K562 (cell line): ENCODE measurements around the gene PAX2. TPM values are rescaled to one million over a fixed set of nuclear protein-coding genes. Genes with fewer than 3 reads are reported as not detected.

Experiments
- ATAC-seq: fragments of 200-7000 bp; cut with Tn5 transposase; 3 replicates; pipeline ENCODE4 v1.9.1; 2020; ENCODE audit warnings: moderate library complexity
- BruUV-seq: library from RNA; stranded (reverse); fragments of 400-500 nt; replicated peaks from 2 replicates; lab custom pipeline; 2021; lab: Mats Ljungman, UMichigan
- CTCF ChIA-PET: fragments of 300-600 bp; formaldehyde crosslinking; extraction: SDS; loops from one replicate; lab custom pipeline; 2021; ENCODE audit warnings: low intra/inter-chr PET ratio; lab: Yijun Ruan, JAX
- POLR2A ChIA-PET: fragments of 300-600, 350-650 bp; sonication (Branson Sonifier 250); formaldehyde crosslinking; extraction: SDS; loops from one replicate; lab custom pipeline; 2021; ENCODE audit warnings: antibody characterized with exemption, inconsistent platforms; lab: Yijun Ruan, JAX
- DNase-seq, 4 experiments: peaks; one replicate each; pipeline versions ENCODE4 v3.0.0 to v3.0.0-alpha.2; 2011 to 2018; ENCODE audit warnings: low spot score in 3 of 4, mixed read lengths in 3 of 4; ENCODE audit errors: extremely low read depth in 1 of 4
- FAIRE-seq: peaks from 2 replicates; lab custom pipeline; 2011; peaks lifted over from hg19 to GRCh38; lab: Jason Lieb, UNC
- H2AFZ ChIP-seq: 2 replicates; pipeline ENCODE4 v1.6.0; 2011; ENCODE audit warnings: low read depth, low read length, control low read depth, inconsistent platforms
- H3K27ac ChIP-seq: fragments of 200-600 bp; 3 replicates; pipeline ENCODE4 v1.8.0; 2011; ENCODE audit warnings: low read depth, mild to moderate bottlenecking, control low read depth, inconsistent platforms, low read length, moderate library complexity, mixed read lengths; ENCODE audit errors: extremely low read depth
- H3K27me3 ChIP-seq, 2 experiments: fragments of 300-600 bp in 1 of 2; 2 replicates in 1 of 2; 3 replicates in 1 of 2; pipeline versions ENCODE4 v1.6.0 to v1.8.0; 2011; ENCODE audit warnings: inconsistent platforms in 2 of 2, low read length in 2 of 2, mild to moderate bottlenecking in 1 of 2, mixed read lengths in 1 of 2, moderate library complexity in 1 of 2; ENCODE audit not compliant: control insufficient read depth in 2 of 2, insufficient read depth in 2 of 2
- H3K36me3 ChIP-seq: fragments of 300-600 bp; 3 replicates; pipeline ENCODE4 v1.8.0; 2011; ENCODE audit warnings: mild to moderate bottlenecking, low read length, inconsistent platforms; ENCODE audit not compliant: control insufficient read depth, insufficient read depth
- H3K4me1 ChIP-seq, 2 experiments: fragments of 200-600 bp in 1 of 2; replicated peaks in 1 of 2; 2 replicates in 1 of 2; 3 replicates in 1 of 2; pipeline versions ENCODE4 v1.5.1 to v1.8.0; 2011; ENCODE audit warnings: inconsistent platforms in 2 of 2, low read length in 2 of 2, mild to moderate bottlenecking in 1 of 2, mixed read lengths in 1 of 2, moderate library complexity in 1 of 2; ENCODE audit not compliant: control insufficient read depth in 2 of 2, insufficient read depth in 2 of 2
- H3K4me2 ChIP-seq: 2 replicates; pipeline ENCODE4 v1.6.1; 2011; ENCODE audit warnings: low read length, control low read depth, inconsistent platforms, mixed read lengths; ENCODE audit not compliant: insufficient read depth
- H3K4me3 ChIP-seq: fragments of 200-600 bp; sonication (generic), shearing (Covaris generic); 2 replicates; pipeline ENCODE4 v1.5.1; 2016; ENCODE audit warnings: control low read depth, inconsistent platforms
- H3K79me2 ChIP-seq: fragments of 200-600 bp; 3 replicates; pipeline ENCODE4 v1.8.0; 2011; ENCODE audit warnings: low read length, inconsistent platforms; ENCODE audit not compliant: control insufficient read depth, insufficient read depth
- H3K9ac ChIP-seq, 2 experiments: 2 replicates each; pipeline versions ENCODE4 v1.6.0 to v1.6.1; 2011; ENCODE audit warnings: low read depth in 2 of 2, low read length in 2 of 2, control low read depth in 1 of 2, inconsistent platforms in 1 of 2, mild to moderate bottlenecking in 1 of 2, mixed read lengths in 1 of 2; ENCODE audit not compliant: insufficient read depth in 1 of 2
- H3K9me1 ChIP-seq: one replicate; pipeline ENCODE4 v1.6.0; 2011; ENCODE audit warnings: inconsistent platforms, mild to moderate bottlenecking, low read length, moderate library complexity; ENCODE audit not compliant: control insufficient read depth, insufficient read depth
- H3K9me3 ChIP-seq: replicated peaks from 2 replicates; pipeline ENCODE4 v1.5.1; 2011; ENCODE audit warnings: low read depth, low read length, inconsistent platforms; ENCODE audit not compliant: control insufficient read depth, insufficient read depth
- H4K20me1 ChIP-seq: replicated peaks from 2 replicates; pipeline ENCODE4 v1.6.1; 2011; ENCODE audit warnings: low read length, inconsistent platforms, mixed read lengths; ENCODE audit not compliant: control insufficient read depth, insufficient read depth
- AFF1 ChIP-seq, 2 experiments: fragments of 450-650 bp; IDR thresholded peaks; 2 replicates each; pipeline ENCODE4 v1.6.1; 2018; ENCODE audit warnings: mild to moderate bottlenecking in 2 of 2, low read depth in 1 of 2; ENCODE audit not compliant: partially characterized antibody in 2 of 2
- CC2D1A ChIP-seq: fragments of 450-650 bp; IDR thresholded peaks from 2 replicates; pipeline ENCODE4 v1.6.1; 2017; ENCODE audit warnings: mild to moderate bottlenecking
- GTF2F1 ChIP-seq: IDR thresholded peaks from 2 replicates; pipeline ENCODE4 v1.6.1; 2011; ENCODE audit warnings: low read depth, low read length, improper control_type of control experiment
- HMG20A ChIP-seq: fragments of 450-650 bp; formaldehyde crosslinking; conservative IDR thresholded peaks from 2 replicates; pipeline ENCODE4 v1.4.0; 2020; ENCODE audit warnings: mild to moderate bottlenecking, mixed read lengths
- HNRNPUL1 ChIP-seq: fragments of 200-400 bp; formaldehyde crosslinking; IDR thresholded peaks from 2 replicates; pipeline ENCODE4 v1.6.1; 2017; ENCODE audit warnings: low read length
- MEIS2 ChIP-seq: fragments of 450-650 bp; IDR thresholded peaks from 2 replicates; pipeline ENCODE4 v1.6.1; 2014; ENCODE audit warnings: mild to moderate bottlenecking; ENCODE audit not compliant: partially characterized antibody
- RFX7 ChIP-seq: fragments of 250-450 bp; sonication (Bioruptor Pico); IDR thresholded peaks from 2 replicates; pipeline ENCODE4 v1.5.1; 2021; ENCODE audit warnings: mild to moderate bottlenecking
- SMARCB1 ChIP-seq: IDR thresholded peaks from 2 replicates; pipeline ENCODE4 v1.6.1; 2011; ENCODE audit warnings: improper control_type of control experiment, low read depth; ENCODE audit not compliant: insufficient read length
- U2AF1 ChIP-seq: fragments of 200-400 bp; formaldehyde crosslinking; optimal IDR thresholded peaks from 2 replicates; pipeline ENCODE3; 2017; ENCODE audit warnings: mild to moderate bottlenecking, low read depth, low read length, moderate library complexity
- USF2 ChIP-seq: sonication (generic); formaldehyde crosslinking; IDR thresholded peaks from 2 replicates; pipeline ENCODE4 v1.5.0; 2020; ENCODE audit warnings: missing genetic modification reagents
- ZBTB26 ChIP-seq: fragments of 450-650 bp; formaldehyde crosslinking; IDR thresholded peaks from 2 replicates; pipeline ENCODE4 v1.4.0; 2022; ENCODE audit warnings: missing genetic modification characterization
- ZHX1 ChIP-seq: fragments of 150-350 bp; conservative IDR thresholded peaks from 2 replicates; pipeline ENCODE4 v1.6.1; 2014; ENCODE audit warnings: low read length
- ZNF146 ChIP-seq: IDR thresholded peaks from one replicate; pipeline ENCODE4 v1.6.1; 2018; ENCODE audit warnings: missing compliant biosample characterization; ENCODE audit not compliant: unreplicated experiment
- ZNF24 ChIP-seq: fragments of 450-650 bp; IDR thresholded peaks from 2 replicates; pipeline ENCODE4 v1.6.1; 2016
- WGBS: fragments of 100-300 bp; shearing (Covaris generic); methylation state at CpG from one replicate; pipeline ENCODE4 v1.1.6; 2016; ENCODE audit warnings: low coverage, mixed read lengths; ENCODE audit not compliant: insufficient coverage; ENCODE audit errors: missing lambda C conversion rate; 5-methylcytosine and 5-hydroxymethylcytosine counted together
- in situ Hi-C: fragments of 300-500 bp; cut with MboI; formaldehyde crosslinking; loops from 4 replicates; pipeline ENCODE4 v1.15.0; 2018; ENCODE audit warnings: inconsistent platforms, mixed read lengths
- intact Hi-C: fragments of 100-400 bp; cut with micrococcal nuclease; formaldehyde crosslinking; loops from 2 replicates; pipeline ENCODE4 v1.14.2; 2022
- polyA plus RNA-seq, 8 experiments: library from polyadenylated mRNA; depleted of rRNA in 4 of 8; stranded (reverse) in 5 of 8; unstranded in 3 of 8; fragments of >200 nt; fragmentation: Nextera tagmentation in 2 of 8; fragmentation: Illumina TruSeq in 1 of 8; extraction: Ambion mirVana in 2 of 8; extraction: Trizol in 1 of 8; gene quantifications; 2 replicates each; pipeline versions ENCODE4 v1.2.1 to v1.2.3, GENCODE V29; 2011 to 2014; ENCODE audit warnings: inconsistent platforms in 1 of 8, missing spikeins in 1 of 8
- total RNA-seq, 7 experiments: library from RNA; depleted of rRNA in 6 of 7; stranded (reverse); fragments of >200 nt in 6 of 7; fragmentation: Illumina TruSeq in 2 of 7; extraction: Trizol in 2 of 7; gene quantifications; 2 replicates each; pipeline versions ENCODE4 v1.2.1 to v1.2.3, GENCODE V29; 2011 to 2021; ENCODE audit warnings: low replicate concordance in 1 of 7

The PAX2 gene
- total and polyA plus RNA-seq, 9 of the 15 experiments (the other 6 are each of a cell fraction or from before 2014, with no cell fraction given): not detected

- Histone ChIP-seq H3K27me3 (peaks cover 11 to 67% of the 10 kb centered on the region in 2 experiments; a peak in 4 of 5 replicates), H3K79me2 (no peaks in the 10 kb centered on the region), H3K9me1 (no peaks in the 10 kb centered on the region), H4K20me1 (peaks cover 7% of the 10 kb centered on the region)
- in situ Hi-C loops: loop anchor here (25.0 kb wide), 1 partner anchor 305 kb away; no protein-coding TSS in a partner anchor
- no TSS peak for BruUV-seq
- under 1% methylated on average over 8 of the region's 8 CpGs for WGBS
- TF ChIP-seq ZNF24 (no peak), HNRNPUL1 (no peak), USF2 (CRISPR knock-in tag) (no peak), HMG20A (CRISPR knock-in tag) (no peak), ZHX1 (no peak), AFF1 (IDR thresholded peaks at IDR 0.05; ENCODE audit: low read depth in 1 of 2, partially characterized antibody in 2 of 2) (no peak), ZNF146 (CRISPR knock-in tag) (no peak), RFX7 (CRISPR knock-in tag) (no peak), MEIS2 (no peak), ZBTB26 (CRISPR knock-in tag) (no peak), CC2D1A (no peak), SMARCB1 (no peak), U2AF1 (no peak), GTF2F1 (no peak)
- TF ChIP-seq, all 486 proteins: peak for 0
- ChIA-PET CTCF (no interaction called here), POLR2A (no interaction called here)
- no peak overlapping the region for H3K4me3 ChIP-seq
- no peak for FAIRE-seq
- ATAC-seq: no peak
- no peaks in the 10 kb centered on the region for H3K36me3 ChIP-seq
- intact Hi-C loops: no loop called here
- no peaks in the 10 kb centered on the region; a peak in 1 of 5 replicates for H3K4me1 ChIP-seq
- H2AFZ ChIP-seq: no peak overlapping the region
- no peak overlapping the region for H3K4me2 ChIP-seq
- no peak for DNase-seq
- no peak overlapping the region for H3K9ac ChIP-seq
- no peak overlapping the region for H3K27ac ChIP-seq
- H3K9me3 ChIP-seq: no peaks in the 10 kb centered on the region
Observed at GRCh38 chr10:100867261-100867963, 122.0 kb downstream of the PAX2 start.
